HepG2 (cell line): Measurements from ENCODE around the gene SERPINB6. TPM values are rescaled to one million over a fixed set of nuclear protein-coding genes. Genes with fewer than 3 reads are reported as not detected.

Source experiments
- ATAD3A ChIP-seq: sonication (generic); formaldehyde crosslinking; IDR thresholded peaks from 2 replicates; pipeline ENCODE4 v1.4.0; 2020; ENCODE audit warnings: missing genetic modification reagents
- FIP1L1 ChIP-seq: fragments of 200-400 bp; formaldehyde crosslinking; IDR thresholded peaks from 2 replicates; pipeline ENCODE4 v1.6.1; 2018; ENCODE audit warnings: low read depth, mild to moderate bottlenecking, low read length, moderate library complexity, borderline replicate concordance; ENCODE audit not compliant: insufficient read depth
- HMG20A ChIP-seq: IDR thresholded peaks from 2 replicates; pipeline ENCODE4 v1.6.1; 2016; ENCODE audit warnings: borderline replicate concordance
- HOXA9 ChIP-seq: sonication (generic); formaldehyde crosslinking; IDR thresholded peaks from 2 replicates; pipeline ENCODE4 v1.8.1; 2022; ENCODE audit warnings: missing genetic modification reagents, mild to moderate bottlenecking, moderate library complexity, borderline replicate concordance
- MED13 ChIP-seq: sonication (generic); formaldehyde crosslinking; IDR thresholded peaks from 2 replicates; pipeline ENCODE4 v1.5.0; 2020; ENCODE audit warnings: missing genetic modification reagents
- MED8 ChIP-seq: sonication (generic); formaldehyde crosslinking; IDR thresholded peaks from 2 replicates; pipeline ENCODE4 v1.8.1; 2023; ENCODE audit warnings: mild to moderate bottlenecking, missing genetic modification reagents; ENCODE audit not compliant: insufficient replicate concordance
- MEIS2 ChIP-seq: sonication (generic); formaldehyde crosslinking; IDR thresholded peaks from 2 replicates; pipeline ENCODE4 v1.9.0; 2021; ENCODE audit warnings: mild to moderate bottlenecking, missing genetic modification reagents
- MTA3 ChIP-seq: sonication (generic); formaldehyde crosslinking; IDR thresholded peaks from 2 replicates; pipeline ENCODE4 v1.4.0; 2020; ENCODE audit warnings: missing genetic modification reagents
- RELA ChIP-seq: sonication (generic); formaldehyde crosslinking; IDR thresholded peaks from 2 replicates; pipeline ENCODE4 v1.4.0; 2020; ENCODE audit warnings: missing genetic modification reagents
- SAFB2 ChIP-seq: sonication (generic); formaldehyde crosslinking; IDR thresholded peaks from 2 replicates; pipeline ENCODE4 v1.5.1; 2020; ENCODE audit warnings: missing genetic modification reagents, low read depth, mild to moderate bottlenecking, borderline replicate concordance
- ZBTB21 ChIP-seq: sonication (generic); formaldehyde crosslinking; IDR thresholded peaks from 2 replicates; pipeline ENCODE4 v1.4.0; 2020; ENCODE audit warnings: missing genetic modification reagents
- ZBTB8A ChIP-seq: sonication (generic); formaldehyde crosslinking; IDR thresholded peaks from 2 replicates; pipeline ENCODE4 v1.4.0; 2020; ENCODE audit warnings: mild to moderate bottlenecking, low read depth, missing genetic modification reagents, borderline replicate concordance
- ZNF24 ChIP-seq: fragments of 450-650 bp; IDR thresholded peaks from 2 replicates; pipeline ENCODE4 v1.6.1; 2017; ENCODE audit warnings: antibody characterized with exemption, mild to moderate bottlenecking
- ZNF44 ChIP-seq: sonication (generic); formaldehyde crosslinking; IDR thresholded peaks from 2 replicates; pipeline ENCODE4 v1.5.1; 2020; ENCODE audit warnings: mild to moderate bottlenecking, missing genetic modification reagents
- ZNF652 ChIP-seq: IDR thresholded peaks from 2 replicates; pipeline ENCODE4 v1.6.1; 2016; ENCODE audit warnings: low read depth, borderline replicate concordance
- ZNF660 ChIP-seq: sonication (generic); formaldehyde crosslinking; IDR thresholded peaks from 2 replicates; pipeline ENCODE4 v1.5.1; 2020; ENCODE audit warnings: mild to moderate bottlenecking, low read depth, missing genetic modification reagents, borderline replicate concordance
- polyA plus RNA-seq, 8 experiments: library from polyadenylated mRNA; depleted of rRNA in 3 of 8; stranded (reverse) in 7 of 8; unstranded in 1 of 8; fragments of >200 nt; fragmentation: Illumina TruSeq in 4 of 8; extraction: Trizol in 4 of 8; gene quantifications; 2 replicates each; pipeline versions ENCODE4 v1.2.1 to v1.2.3, GENCODE V29; 2011 to 2016; ENCODE audit warnings: low read depth in 4 of 8, missing spikeins in 1 of 8, mixed read lengths in 1 of 8; ENCODE audit not compliant: insufficient read depth in 1 of 8
- total RNA-seq, 5 experiments: library from RNA; depleted of rRNA; stranded (reverse); fragments of >200 nt; fragmentation: Illumina TruSeq; extraction: Trizol; gene quantifications; 2 replicates each; pipeline ENCODE4 v1.2.3, GENCODE V29; 2016; ENCODE audit warnings: low read depth in 1 of 5
- TF ChIP-seq, protein P1 (sequence below): sonication (generic); formaldehyde crosslinking; IDR thresholded peaks from 2 replicates; pipeline ENCODE4 v1.4.0; 2020; ENCODE audit warnings: missing genetic modification reagents, borderline replicate concordance
- TF ChIP-seq, protein P2 (sequence below): sonication (generic); formaldehyde crosslinking; IDR thresholded peaks from 2 replicates; pipeline ENCODE4 v1.4.0; 2020; ENCODE audit warnings: missing genetic modification reagents, borderline replicate concordance
- TF ChIP-seq, protein P3 (sequence below): sonication (generic); formaldehyde crosslinking; IDR thresholded peaks from 2 replicates; pipeline ENCODE4 v1.5.0; 2020; ENCODE audit warnings: mild to moderate bottlenecking, low read depth, missing genetic modification reagents, borderline replicate concordance
- TF ChIP-seq, protein P4 (sequence below): sonication (generic); formaldehyde crosslinking; IDR thresholded peaks from 2 replicates; pipeline ENCODE4 v1.5.0; 2020; ENCODE audit warnings: mild to moderate bottlenecking, missing genetic modification reagents, borderline replicate concordance
- TF ChIP-seq, protein P5 (sequence below): IDR thresholded peaks from 2 replicates; pipeline ENCODE4 v1.6.1; 2016; ENCODE audit warnings: missing biosample characterization, missing genetic modification reagents, low read depth

The SERPINB6 gene
- total and polyA plus RNA-seq, 2 of the 13 experiments (the other 11 are each of a cell fraction or from before 2014, with no cell fraction given) = 38.2 to 61.3 TPM

DNA sequence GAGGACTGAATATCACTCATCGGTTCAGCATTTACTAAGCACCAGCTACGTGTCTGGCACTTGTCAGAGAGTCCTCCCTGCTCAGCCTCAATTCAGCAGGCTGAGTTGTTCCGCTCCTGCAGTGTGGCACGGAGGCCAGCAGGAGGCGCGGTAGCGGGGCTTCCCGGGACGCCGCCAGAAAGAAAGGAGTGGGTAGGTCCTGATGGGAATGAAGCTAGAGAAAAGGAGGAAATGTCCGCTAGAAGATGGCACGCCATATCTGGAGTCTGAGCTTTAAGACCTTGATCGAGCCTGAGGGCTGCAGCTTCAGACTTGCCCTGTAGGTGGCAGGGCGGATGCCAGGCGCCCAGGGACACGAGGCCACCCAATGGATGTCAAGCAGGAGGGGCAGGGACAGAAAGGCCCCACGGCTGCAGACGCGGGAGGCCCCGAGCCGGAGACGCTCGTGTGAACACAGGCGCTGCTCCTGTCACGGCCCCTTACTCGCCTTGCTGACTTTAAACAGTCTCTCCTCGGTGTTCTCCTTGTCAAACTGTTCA is 18.7 kb downstream of the SERPINB6 start (continued):
- TF ChIP-seq ZNF660 (CRISPR knock-in tag) (no peak), ZNF24 (no peak), HMG20A (CRISPR knock-in tag) (no peak; the same call in 1 of the 2 replicates), MEIS2 (CRISPR knock-in tag) (0 out of 2 replicates have a peak, but pooled peaks have one; percentile 71), RELA (CRISPR knock-in tag) (no peak), FIP1L1 (no peak), SAFB2 (CRISPR knock-in tag) (0 out of 2 replicates have a peak, but pooled peaks have one; percentile 61), MTA3 (CRISPR knock-in tag) (no peak), ZNF44 (CRISPR knock-in tag) (0 out of 2 replicates have a peak, but pooled peaks have one; percentile 51), ZBTB21 (CRISPR knock-in tag) (no peak), ATAD3A (CRISPR knock-in tag) (no peak), ZBTB8A (CRISPR knock-in tag) (no peak), ZNF652 (no peak), MED8 (CRISPR knock-in tag) (no peak), HOXA9 (CRISPR knock-in tag) (no peak), MED13 (CRISPR knock-in tag) (no peak; the same call in 1 of the 2 replicates)
- TF ChIP-seq, protein P1, sequence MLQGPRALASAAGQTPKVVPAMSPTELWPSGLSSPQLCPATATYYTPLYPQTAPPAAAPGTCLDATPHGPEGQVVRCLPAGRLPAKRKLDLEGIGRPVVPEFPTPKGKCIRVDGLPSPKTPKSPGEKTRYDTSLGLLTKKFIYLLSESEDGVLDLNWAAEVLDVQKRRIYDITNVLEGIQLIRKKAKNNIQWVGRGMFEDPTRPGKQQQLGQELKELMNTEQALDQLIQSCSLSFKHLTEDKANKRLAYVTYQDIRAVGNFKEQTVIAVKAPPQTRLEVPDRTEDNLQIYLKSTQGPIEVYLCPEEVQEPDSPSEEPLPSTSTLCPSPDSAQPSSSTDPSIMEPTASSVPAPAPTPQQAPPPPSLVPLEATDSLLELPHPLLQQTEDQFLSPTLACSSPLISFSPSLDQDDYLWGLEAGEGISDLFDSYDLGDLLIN = no peak
- TF ChIP-seq, protein P2, sequence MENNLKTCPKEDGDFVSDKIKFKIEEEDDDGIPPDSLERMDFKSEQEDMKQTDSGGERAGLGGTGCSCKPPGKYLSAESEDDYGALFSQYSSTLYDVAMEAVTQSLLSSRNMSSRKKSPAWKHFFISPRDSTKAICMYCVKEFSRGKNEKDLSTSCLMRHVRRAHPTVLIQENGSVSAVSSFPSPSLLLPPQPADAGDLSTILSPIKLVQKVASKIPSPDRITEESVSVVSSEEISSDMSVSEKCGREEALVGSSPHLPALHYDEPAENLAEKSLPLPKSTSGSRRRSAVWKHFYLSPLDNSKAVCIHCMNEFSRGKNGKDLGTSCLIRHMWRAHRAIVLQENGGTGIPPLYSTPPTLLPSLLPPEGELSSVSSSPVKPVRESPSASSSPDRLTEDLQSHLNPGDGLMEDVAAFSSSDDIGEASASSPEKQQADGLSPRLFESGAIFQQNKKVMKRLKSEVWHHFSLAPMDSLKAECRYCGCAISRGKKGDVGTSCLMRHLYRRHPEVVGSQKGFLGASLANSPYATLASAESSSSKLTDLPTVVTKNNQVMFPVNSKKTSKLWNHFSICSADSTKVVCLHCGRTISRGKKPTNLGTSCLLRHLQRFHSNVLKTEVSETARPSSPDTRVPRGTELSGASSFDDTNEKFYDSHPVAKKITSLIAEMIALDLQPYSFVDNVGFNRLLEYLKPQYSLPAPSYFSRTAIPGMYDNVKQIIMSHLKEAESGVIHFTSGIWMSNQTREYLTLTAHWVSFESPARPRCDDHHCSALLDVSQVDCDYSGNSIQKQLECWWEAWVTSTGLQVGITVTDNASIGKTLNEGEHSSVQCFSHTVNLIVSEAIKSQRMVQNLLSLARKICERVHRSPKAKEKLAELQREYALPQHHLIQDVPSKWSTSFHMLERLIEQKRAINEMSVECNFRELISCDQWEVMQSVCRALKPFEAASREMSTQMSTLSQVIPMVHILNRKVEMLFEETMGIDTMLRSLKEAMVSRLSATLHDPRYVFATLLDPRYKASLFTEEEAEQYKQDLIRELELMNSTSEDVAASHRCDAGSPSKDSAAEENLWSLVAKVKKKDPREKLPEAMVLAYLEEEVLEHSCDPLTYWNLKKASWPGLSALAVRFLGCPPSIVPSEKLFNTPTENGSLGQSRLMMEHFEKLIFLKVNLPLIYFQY (CRISPR knock-in tag) = 0 out of 2 replicates have a peak, but pooled peaks have one; percentile 28
- TF ChIP-seq, protein P3, sequence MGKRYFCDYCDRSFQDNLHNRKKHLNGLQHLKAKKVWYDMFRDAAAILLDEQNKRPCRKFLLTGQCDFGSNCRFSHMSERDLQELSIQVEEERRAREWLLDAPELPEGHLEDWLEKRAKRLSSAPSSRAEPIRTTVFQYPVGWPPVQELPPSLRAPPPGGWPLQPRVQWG (CRISPR knock-in tag) = no peak
- TF ChIP-seq, protein P4, sequence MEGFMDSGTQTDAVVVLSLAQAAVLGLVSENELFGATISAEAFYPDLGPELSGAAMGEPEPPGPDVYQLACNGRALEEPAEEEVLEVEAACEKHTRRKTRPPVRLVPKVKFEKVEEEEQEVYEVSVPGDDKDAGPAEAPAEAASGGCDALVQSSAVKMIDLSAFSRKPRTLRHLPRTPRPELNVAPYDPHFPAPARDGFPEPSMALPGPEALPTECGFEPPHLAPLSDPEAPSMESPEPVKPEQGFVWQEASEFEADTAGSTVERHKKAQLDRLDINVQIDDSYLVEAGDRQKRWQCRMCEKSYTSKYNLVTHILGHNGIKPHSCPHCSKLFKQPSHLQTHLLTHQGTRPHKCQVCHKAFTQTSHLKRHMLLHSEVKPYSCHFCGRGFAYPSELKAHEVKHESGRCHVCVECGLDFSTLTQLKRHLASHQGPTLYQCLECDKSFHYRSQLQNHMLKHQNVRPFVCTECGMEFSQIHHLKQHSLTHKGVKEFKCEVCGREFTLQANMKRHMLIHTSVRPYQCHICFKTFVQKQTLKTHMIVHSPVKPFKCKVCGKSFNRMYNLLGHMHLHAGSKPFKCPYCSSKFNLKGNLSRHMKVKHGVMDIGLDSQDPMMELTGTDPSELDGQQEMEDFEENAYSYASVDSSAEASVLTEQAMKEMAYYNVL (CRISPR knock-in tag) = peak; percentile 96
- TF ChIP-seq, protein P5, sequence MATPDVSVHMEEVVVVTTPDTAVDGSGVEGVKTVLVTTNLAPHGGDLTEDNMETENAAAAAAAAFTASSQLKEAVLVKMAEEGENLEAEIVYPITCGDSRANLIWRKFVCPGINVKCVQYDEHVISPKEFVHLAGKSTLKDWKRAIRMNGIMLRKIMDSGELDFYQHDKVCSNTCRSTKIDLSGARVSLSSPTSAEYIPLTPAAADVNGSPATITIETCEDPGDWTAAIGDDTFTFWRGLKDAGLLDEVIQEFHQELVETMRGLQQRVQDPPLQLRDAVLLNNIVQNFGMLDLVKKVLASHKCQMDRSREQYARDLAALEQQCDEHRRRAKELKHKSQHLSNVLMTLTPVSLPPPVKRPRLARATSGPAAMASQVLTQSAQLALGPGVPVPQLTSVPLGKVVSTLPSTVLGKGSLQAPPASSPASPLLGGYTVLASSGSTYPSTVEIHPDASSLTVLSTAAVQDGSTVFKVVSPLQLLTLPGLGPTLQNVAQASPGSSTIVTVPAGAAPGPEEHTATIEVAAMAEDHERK = no peak
